ENCODE data around the gene EXOC6.

- TF ChIP-seq, protein P1, sequence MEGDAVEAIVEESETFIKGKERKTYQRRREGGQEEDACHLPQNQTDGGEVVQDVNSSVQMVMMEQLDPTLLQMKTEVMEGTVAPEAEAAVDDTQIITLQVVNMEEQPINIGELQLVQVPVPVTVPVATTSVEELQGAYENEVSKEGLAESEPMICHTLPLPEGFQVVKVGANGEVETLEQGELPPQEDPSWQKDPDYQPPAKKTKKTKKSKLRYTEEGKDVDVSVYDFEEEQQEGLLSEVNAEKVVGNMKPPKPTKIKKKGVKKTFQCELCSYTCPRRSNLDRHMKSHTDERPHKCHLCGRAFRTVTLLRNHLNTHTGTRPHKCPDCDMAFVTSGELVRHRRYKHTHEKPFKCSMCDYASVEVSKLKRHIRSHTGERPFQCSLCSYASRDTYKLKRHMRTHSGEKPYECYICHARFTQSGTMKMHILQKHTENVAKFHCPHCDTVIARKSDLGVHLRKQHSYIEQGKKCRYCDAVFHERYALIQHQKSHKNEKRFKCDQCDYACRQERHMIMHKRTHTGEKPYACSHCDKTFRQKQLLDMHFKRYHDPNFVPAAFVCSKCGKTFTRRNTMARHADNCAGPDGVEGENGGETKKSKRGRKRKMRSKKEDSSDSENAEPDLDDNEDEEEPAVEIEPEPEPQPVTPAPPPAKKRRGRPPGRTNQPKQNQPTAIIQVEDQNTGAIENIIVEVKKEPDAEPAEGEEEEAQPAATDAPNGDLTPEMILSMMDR (IDR thresholded peaks at IDR 0.05; ENCODE audit: low read depth, low read length, poor library complexity, severe bottlenecking): no peak
- no peak for TF ChIP-seq EZH2phosphoT487 (IDR thresholded peaks at IDR 0.05; ENCODE audit: borderline replicate concordance, low read length)
Measured at GRCh38 chr10:92892691-92893054, 44.4 kb downstream of the EXOC6 start.

Measured in DOHH2 (cell line).